HG03103 (cell line): ENCODE data around the gene CHRNA7.

Experiments used
- ATAC-seq: cut with Tn5 transposase; IDR thresholded peaks from one replicate; pipeline ENCODE4 v1.9.1; 2021; ENCODE audit warnings: low read depth; ENCODE audit not compliant: unreplicated experiment

CHRNA7 gene

GRCh38 chr15:32060706-32061105 is 30.4 kb downstream of the CHRNA7 start:
- ATAC-seq = no peak

GRCh38 chr15:32067115-32067514 is 36.8 kb downstream of the CHRNA7 start:
- ATAC-seq = no peak

GRCh38 chr15:32089851-32090359 is 59.6 kb downstream of the CHRNA7 start:
- ATAC-seq = no peak

GRCh38 chr15:32091505-32092380 is 61.4 kb downstream of the CHRNA7 start:
- ATAC-seq = no peak

GRCh38 chr15:32096213-32096612 is 65.9 kb downstream of the CHRNA7 start:
- no peak for ATAC-seq

GRCh38 chr15:32096916-32097617 is 66.8 kb downstream of the CHRNA7 start:
- ATAC-seq = no peak

GRCh38 chr15:32098033-32098432 is 67.7 kb downstream of the CHRNA7 start:
- no peak for ATAC-seq

GRCh38 chr15:32099097-32099785 is 68.9 kb downstream of the CHRNA7 start:
- no peak for ATAC-seq

GRCh38 chr15:32099956-32100684 is 69.8 kb downstream of the CHRNA7 start:
- ATAC-seq = no peak

- ATAC-seq = no peak
Observed at GRCh38 chr15:32104061-32104995, 74.0 kb downstream of the CHRNA7 start.

GRCh38 chr15:32105258-32106241 is 75.2 kb downstream of the CHRNA7 start:
- no peak for ATAC-seq

GRCh38 chr15:32106401-32107381 is 76.4 kb downstream of the CHRNA7 start:
- ATAC-seq = no peak

GRCh38 chr15:32107477-32108080 is 77.3 kb downstream of the CHRNA7 start:
- ATAC-seq = no peak

GRCh38 chr15:32108661-32109060 is 78.3 kb downstream of the CHRNA7 start:
- no peak for ATAC-seq

- no peak for ATAC-seq
Observed at GRCh38 chr15:32112101-32112500, 81.8 kb downstream of the CHRNA7 start.

GRCh38 chr15:32113224-32113623 is 82.9 kb downstream of the CHRNA7 start:
- ATAC-seq = no peak

- ATAC-seq = no peak
Observed at GRCh38 chr15:32117122-32117521, 86.8 kb downstream of the CHRNA7 start.
